Endothelial cell of umbilical vein (primary cell): ENCODE results near the gene PARP3. TPM values are rescaled to one million over a fixed set of nuclear protein-coding genes. Genes with fewer than 3 reads are reported as not detected.

Experiments used
- BruUV-seq: library from RNA; stranded (reverse); fragments of 400-500 nt; replicated peaks from 2 replicates; lab custom pipeline; 2021; lab: Mats Ljungman, UMichigan
- CTCF ChIA-PET: fragments of 300-600, 350-600 bp; sonication (Branson Sonifier 250); formaldehyde crosslinking; loops from one replicate; lab custom pipeline; 2021; ENCODE audit warnings: antibody characterized with exemption, inconsistent platforms; lab: Charles Lee
- POLR2A ChIA-PET: fragments of 300-600, 350-600 bp; sonication (Branson Sonifier 250); formaldehyde crosslinking; loops from one replicate; lab custom pipeline; 2021; ENCODE audit warnings: antibody characterized with exemption, inconsistent platforms; lab: Charles Lee
- DNase-seq: peaks from one replicate; pipeline ENCODE4 v3.0.0-alpha.2; 2011; ENCODE audit warnings: low read depth, low spot score
- FAIRE-seq: peaks from 2 replicates; lab custom pipeline; 2011; peaks lifted over from hg19 to GRCh38; lab: Jason Lieb, UNC
- H2AFZ ChIP-seq: 2 replicates; pipeline ENCODE4 v1.6.0; 2012; ENCODE audit warnings: low read depth, low read length, control low read depth, inconsistent platforms
- H3K27ac ChIP-seq: 2 replicates; pipeline ENCODE4 v1.5.1; 2011; ENCODE audit warnings: low read depth, mild to moderate bottlenecking, control low read depth, low read length, moderate library complexity; ENCODE audit not compliant: insufficient read depth
- H3K27me3 ChIP-seq, 2 experiments: 2 replicates each; pipeline versions ENCODE4 v1.6.0 to v1.6.1; 2011; ENCODE audit warnings: low read length in 2 of 2, mixed read lengths in 1 of 2; ENCODE audit not compliant: control insufficient read depth in 2 of 2, insufficient read depth in 2 of 2
- H3K36me3 ChIP-seq, 2 experiments: 2 replicates in 1 of 2; 3 replicates in 1 of 2; pipeline ENCODE4 v1.5.1; 2011; ENCODE audit warnings: low read length in 2 of 2, mild to moderate bottlenecking in 1 of 2, moderate library complexity in 1 of 2; ENCODE audit not compliant: control insufficient read depth in 2 of 2, insufficient read depth in 2 of 2; ENCODE audit errors: extremely low read depth in 1 of 2
- H3K4me1 ChIP-seq: 3 replicates; pipeline ENCODE4 v1.5.1; 2011; ENCODE audit warnings: mild to moderate bottlenecking, low read length; ENCODE audit not compliant: control insufficient read depth, insufficient read depth; ENCODE audit errors: extremely low read depth
- H3K4me2 ChIP-seq: 2 replicates; pipeline ENCODE4 v1.6.1; 2011; ENCODE audit warnings: low read length, control low read depth, mixed read lengths; ENCODE audit not compliant: insufficient read depth
- H3K4me3 ChIP-seq, 3 experiments: fragments of 200-600 bp in 1 of 3; sonication (generic), shearing (Covaris generic) in 1 of 3; replicated peaks in 1 of 3; 2 replicates each; pipeline ENCODE4 v1.5.1; 2011 to 2016; ENCODE audit warnings: control low read depth in 3 of 3, low read length in 3 of 3, mild to moderate bottlenecking in 2 of 3, inconsistent platforms in 1 of 3, low read depth in 1 of 3, moderate library complexity in 1 of 3; ENCODE audit not compliant: insufficient read depth in 1 of 3
- H3K79me2 ChIP-seq: 2 replicates; pipeline ENCODE4 v1.6.0; 2012; ENCODE audit warnings: low read length, inconsistent platforms; ENCODE audit not compliant: control insufficient read depth, insufficient read depth
- H3K9ac ChIP-seq: replicated peaks from 2 replicates; pipeline ENCODE3; 2011; ENCODE audit warnings: low read length, control low read depth; ENCODE audit not compliant: insufficient read depth; ENCODE audit errors: extremely low read depth
- H3K9me1 ChIP-seq: replicated peaks from 3 replicates; pipeline ENCODE4 v1.6.0; 2011; ENCODE audit warnings: mild to moderate bottlenecking, low read length; ENCODE audit not compliant: control insufficient read depth, insufficient read depth; ENCODE audit errors: extremely low read depth
- H3K9me3 ChIP-seq: replicated peaks from 2 replicates; pipeline ENCODE4 v1.5.1; 2012; ENCODE audit warnings: low read length, inconsistent platforms; ENCODE audit not compliant: control insufficient read depth, insufficient read depth
- H4K20me1 ChIP-seq: replicated peaks from 2 replicates; pipeline ENCODE3; 2011; ENCODE audit warnings: mild to moderate bottlenecking, low read length; ENCODE audit not compliant: control insufficient read depth, insufficient read depth; ENCODE audit errors: extremely low read depth
- EZH2 ChIP-seq: IDR thresholded peaks from 2 replicates; pipeline ENCODE4 v1.6.1; 2012; ENCODE audit warnings: borderline replicate concordance, low read depth, mild to moderate bottlenecking, moderate library complexity, low read length, inconsistent platforms; ENCODE audit not compliant: severe bottlenecking
- FOS ChIP-seq: IDR thresholded peaks from 2 replicates; pipeline ENCODE4 v1.6.1; 2011; ENCODE audit warnings: mild to moderate bottlenecking, low read length, moderate library complexity, borderline replicate concordance; ENCODE audit not compliant: insufficient read depth
- GATA2 ChIP-seq: IDR thresholded peaks from 2 replicates; pipeline ENCODE4 v1.7.0; 2011; ENCODE audit warnings: low read depth, mild to moderate bottlenecking, moderate library complexity, mixed read lengths, low read length; ENCODE audit not compliant: insufficient read length, insufficient read depth
- JUN ChIP-seq: IDR thresholded peaks from 2 replicates; pipeline ENCODE4 v1.6.1; 2011; ENCODE audit warnings: borderline replicate concordance, low read depth; ENCODE audit not compliant: insufficient read length, insufficient read depth
- MYC ChIP-seq: IDR thresholded peaks from one replicate; pipeline ENCODE4 v1.6.1; 2011; ENCODE audit warnings: mild to moderate bottlenecking, low read depth, low read length
- POLR2A ChIP-seq: IDR thresholded peaks from 2 replicates; pipeline ENCODE4 v1.6.1; 2012; ENCODE audit warnings: low read depth, mild to moderate bottlenecking, control low read depth, low read length
- POLR2AphosphoS5 ChIP-seq: IDR thresholded peaks from 2 replicates; pipeline ENCODE4 v1.6.1; 2012; ENCODE audit warnings: low read depth, mild to moderate bottlenecking, control low read depth, low read length, moderate library complexity; ENCODE audit not compliant: insufficient read depth
- dilution Hi-C: fragments of 300-500 bp; cut with MboI; formaldehyde crosslinking; loops from one replicate; pipeline ENCODE4 v1.15.0; 2019; ENCODE audit warnings: low sequenced_read_pairs; ENCODE audit not compliant: extremely low pct_ligation_motif_present
- intact Hi-C: fragments of 100-400 bp; cut with micrococcal nuclease; formaldehyde crosslinking; loops from one replicate; pipeline ENCODE4 v1.10.0; 2022
- polyA plus RNA-seq, 4 experiments: library from polyadenylated mRNA; depleted of rRNA in 3 of 4; stranded (reverse) in 3 of 4; unstranded in 1 of 4; fragments of >200 nt; gene quantifications; 2 replicates each; pipeline versions ENCODE4 v1.2.1 to v1.2.3, GENCODE V29; 2011 to 2012; ENCODE audit warnings: missing spikeins in 1 of 4
- total RNA-seq: library from RNA; stranded (reverse); gene quantifications from 2 replicates; pipeline ENCODE4 v1.2.3, GENCODE V29; 2021
- TF ChIP-seq, protein P1 (sequence below), 2 donors: IDR thresholded peaks; 1 replicate in 1 of 2; 2 replicates in 1 of 2; pipeline ENCODE4 v1.5.1; 2011; ENCODE audit warnings: low read length in 2 of 2, mild to moderate bottlenecking in 2 of 2, moderate library complexity in 2 of 2, control low read depth in 1 of 2, inconsistent platforms in 1 of 2, low read depth in 1 of 2; ENCODE audit not compliant: insufficient read depth in 1 of 2; ENCODE audit errors: extremely low read depth in 1 of 2

Gene PARP3
- total and polyA plus RNA-seq, 2 donors (not counting 3 experiments of a cell fraction or from before 2014, with no cell fraction given), result 10.0 to 13.8 TPM

DNA sequence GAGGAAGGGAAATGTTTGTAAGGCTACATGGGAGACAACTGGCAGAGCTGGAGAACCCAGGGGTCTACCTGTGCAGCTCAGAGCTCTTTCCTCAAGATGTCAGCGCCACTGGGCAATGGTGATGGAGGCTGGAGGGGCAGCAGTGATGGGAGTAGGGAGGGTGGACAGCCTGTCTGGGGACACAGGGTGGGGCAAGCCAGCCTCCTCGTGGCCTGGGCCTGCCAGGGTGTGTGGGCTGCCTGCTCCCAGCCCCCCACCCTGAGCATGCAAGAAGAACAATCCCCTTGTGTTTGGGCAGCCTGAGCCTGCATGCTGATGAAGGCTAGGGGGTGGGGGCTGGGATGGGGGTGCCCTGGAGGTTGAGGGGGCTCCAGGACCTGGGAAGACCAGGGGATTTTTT, 23.9 kb downstream of the PARP3 start:
- dilution Hi-C loops, result no loop called here
- H3K9me3 ChIP-seq, result no peaks in the 10 kb centered on the region
- H3K36me3 ChIP-seq, result no peaks in the 10 kb centered on the region
- H3K9ac ChIP-seq, result no peak overlapping the region
- H3K4me1 ChIP-seq, result peaks cover 4% of the 10 kb centered on the region
- ChIA-PET CTCF (no interaction called here), POLR2A (no interaction called here)
- no TSS peak for BruUV-seq
- no peaks in the 10 kb centered on the region for H3K27me3 ChIP-seq
- no peak overlapping the region for H3K4me3 ChIP-seq
- no peaks in the 10 kb centered on the region for H4K20me1 ChIP-seq
- FAIRE-seq (no peak), DNase-seq (no peak)
- H3K79me2 ChIP-seq, result no peaks in the 10 kb centered on the region
- H3K4me2 ChIP-seq, result peak overlapping the region; percentile 83
- H2AFZ ChIP-seq, result no peak overlapping the region
- no peak overlapping the region for H3K27ac ChIP-seq
- TF ChIP-seq, protein P1, sequence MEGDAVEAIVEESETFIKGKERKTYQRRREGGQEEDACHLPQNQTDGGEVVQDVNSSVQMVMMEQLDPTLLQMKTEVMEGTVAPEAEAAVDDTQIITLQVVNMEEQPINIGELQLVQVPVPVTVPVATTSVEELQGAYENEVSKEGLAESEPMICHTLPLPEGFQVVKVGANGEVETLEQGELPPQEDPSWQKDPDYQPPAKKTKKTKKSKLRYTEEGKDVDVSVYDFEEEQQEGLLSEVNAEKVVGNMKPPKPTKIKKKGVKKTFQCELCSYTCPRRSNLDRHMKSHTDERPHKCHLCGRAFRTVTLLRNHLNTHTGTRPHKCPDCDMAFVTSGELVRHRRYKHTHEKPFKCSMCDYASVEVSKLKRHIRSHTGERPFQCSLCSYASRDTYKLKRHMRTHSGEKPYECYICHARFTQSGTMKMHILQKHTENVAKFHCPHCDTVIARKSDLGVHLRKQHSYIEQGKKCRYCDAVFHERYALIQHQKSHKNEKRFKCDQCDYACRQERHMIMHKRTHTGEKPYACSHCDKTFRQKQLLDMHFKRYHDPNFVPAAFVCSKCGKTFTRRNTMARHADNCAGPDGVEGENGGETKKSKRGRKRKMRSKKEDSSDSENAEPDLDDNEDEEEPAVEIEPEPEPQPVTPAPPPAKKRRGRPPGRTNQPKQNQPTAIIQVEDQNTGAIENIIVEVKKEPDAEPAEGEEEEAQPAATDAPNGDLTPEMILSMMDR (IDR thresholded peaks at IDR 0.05; ENCODE audit: extremely low read depth in 1 of 2, insufficient read depth in 1 of 2, low read depth in 1 of 2, low read length in 2 of 2), result no peak
- TF ChIP-seq POLR2AphosphoS5 (no peak), EZH2 (no peak), FOS (no peak), POLR2A (no peak), GATA2 (no peak), JUN (no peak), MYC (no peak)
- intact Hi-C loops, result no loop called here
- no peaks in the 10 kb centered on the region for H3K9me1 ChIP-seq
